ENCODE results near the gene KCNAB2.

GRCh38 chr1:6093611-6094010 lies 47.9 kb downstream of the KCNAB2 start:
- TF ChIP-seq POLR2AphosphoS5 (IDR thresholded peaks at IDR 0.05; ENCODE audit: low read depth) (no peak), CTCF (IDR thresholded peaks at IDR 0.05; ENCODE audit: insufficient read depth, low read length) (no peak)

All from HL-60 (cell line).